ENCODE data around the gene KRTAP20-4. TPM values are rescaled to one million over a fixed set of nuclear protein-coding genes. Genes with fewer than 3 reads are reported as not detected.

The KRTAP20-4 gene
- total and polyA plus RNA-seq, 4 donors = not detected

Small RNAs within 50 kb of the gene (small RNA-seq; reads per million reads assigned to genes)
- gene KRTAP20-1 (not detected), gene KRTAP20-3 (not detected), gene KRTAP20-4 (not detected), gene KRTAP22-1 (not detected), gene KRTAP22-2 (not detected)

Other genes starting within 250 kb of the KRTAP20-4 start
- not detected for gene KRTAP13-2, start 248.4 kb upstream of the KRTAP20-4 start, total RNA-seq
- not detected for gene KRTAP13-2, start 248.4 kb upstream of the KRTAP20-4 start, polyA plus RNA-seq
- gene KRTAP13-1, start 224.6 kb upstream of the KRTAP20-4 start, total RNA-seq = not detected
- not detected for gene KRTAP13-1, start 224.6 kb upstream of the KRTAP20-4 start, polyA plus RNA-seq
- not detected for gene KRTAP13-3, start 194.7 kb upstream of the KRTAP20-4 start, total RNA-seq
- not detected for gene KRTAP13-3, start 194.7 kb upstream of the KRTAP20-4 start, polyA plus RNA-seq
- gene KRTAP13-4, start 190.4 kb upstream of the KRTAP20-4 start, total RNA-seq = not detected
- gene KRTAP13-4, start 190.4 kb upstream of the KRTAP20-4 start, polyA plus RNA-seq = not detected
- not detected for gene KRTAP15-1, start 180.4 kb upstream of the KRTAP20-4 start, total RNA-seq
- not detected for gene KRTAP15-1, start 180.4 kb upstream of the KRTAP20-4 start, polyA plus RNA-seq
- not detected for gene KRTAP19-1, start 140.3 kb upstream of the KRTAP20-4 start, total RNA-seq
- not detected for gene KRTAP19-1, start 140.3 kb upstream of the KRTAP20-4 start, polyA plus RNA-seq
- not detected for gene KRTAP19-2, start 133.2 kb upstream of the KRTAP20-4 start, total RNA-seq
- not detected for gene KRTAP19-2, start 133.2 kb upstream of the KRTAP20-4 start, polyA plus RNA-seq
- gene KRTAP19-3, start 128.6 kb upstream of the KRTAP20-4 start, total RNA-seq = not detected
- not detected for gene KRTAP19-3, start 128.6 kb upstream of the KRTAP20-4 start, polyA plus RNA-seq
- gene KRTAP19-4, start 123.5 kb upstream of the KRTAP20-4 start, total RNA-seq = not detected
- not detected for gene KRTAP19-4, start 123.5 kb upstream of the KRTAP20-4 start, polyA plus RNA-seq
- not detected for gene KRTAP19-5, start 118.5 kb upstream of the KRTAP20-4 start, total RNA-seq
- not detected for gene KRTAP19-5, start 118.5 kb upstream of the KRTAP20-4 start, polyA plus RNA-seq
- gene KRTAP19-6, start 78.8 kb upstream of the KRTAP20-4 start, total RNA-seq = not detected
- not detected for gene KRTAP19-6, start 78.8 kb upstream of the KRTAP20-4 start, polyA plus RNA-seq
- not detected for gene KRTAP19-7, start 59.3 kb upstream of the KRTAP20-4 start, total RNA-seq
- gene KRTAP19-7, start 59.3 kb upstream of the KRTAP20-4 start, polyA plus RNA-seq = not detected
- not detected for gene KRTAP22-2, start 30.2 kb upstream of the KRTAP20-4 start, total RNA-seq
- gene KRTAP22-2, start 30.2 kb upstream of the KRTAP20-4 start, polyA plus RNA-seq = not detected
- gene KRTAP6-3, start 28.2 kb upstream of the KRTAP20-4 start, total RNA-seq = not detected
- gene KRTAP6-3, start 28.2 kb upstream of the KRTAP20-4 start, polyA plus RNA-seq = not detected
- not detected for gene KRTAP6-2, start 21.7 kb upstream of the KRTAP20-4 start, total RNA-seq
- not detected for gene KRTAP6-2, start 21.7 kb upstream of the KRTAP20-4 start, polyA plus RNA-seq
- not detected for gene KRTAP22-1, start 19.5 kb upstream of the KRTAP20-4 start, total RNA-seq
- gene KRTAP22-1, start 19.5 kb upstream of the KRTAP20-4 start, polyA plus RNA-seq = not detected
- gene KRTAP6-1, start 6.7 kb upstream of the KRTAP20-4 start, total RNA-seq = not detected
- not detected for gene KRTAP6-1, start 6.7 kb upstream of the KRTAP20-4 start, polyA plus RNA-seq
- gene KRTAP20-1, start 4.2 kb upstream of the KRTAP20-4 start, total RNA-seq = not detected
- not detected for gene KRTAP20-1, start 4.2 kb upstream of the KRTAP20-4 start, polyA plus RNA-seq
- gene KRTAP20-2, start 14.6 kb downstream of the KRTAP20-4 start, total RNA-seq = not detected
- not detected for gene KRTAP20-2, start 14.6 kb downstream of the KRTAP20-4 start, polyA plus RNA-seq
- not detected for gene KRTAP20-3, start 22.2 kb downstream of the KRTAP20-4 start, total RNA-seq
- gene KRTAP20-3, start 22.2 kb downstream of the KRTAP20-4 start, polyA plus RNA-seq = not detected
- not detected for gene KRTAP21-3, start 98.2 kb downstream of the KRTAP20-4 start, total RNA-seq
- gene KRTAP21-3, start 98.2 kb downstream of the KRTAP20-4 start, polyA plus RNA-seq = not detected
- gene KRTAP21-2, start 126.6 kb downstream of the KRTAP20-4 start, total RNA-seq = not detected
- not detected for gene KRTAP21-2, start 126.6 kb downstream of the KRTAP20-4 start, polyA plus RNA-seq
- not detected for gene KRTAP21-1, start 134.8 kb downstream of the KRTAP20-4 start, total RNA-seq
- not detected for gene KRTAP21-1, start 134.8 kb downstream of the KRTAP20-4 start, polyA plus RNA-seq
- gene KRTAP8-1, start 192.6 kb downstream of the KRTAP20-4 start, total RNA-seq = not detected
- gene KRTAP8-1, start 192.6 kb downstream of the KRTAP20-4 start, polyA plus RNA-seq = not detected
- gene KRTAP7-1, start 209.1 kb downstream of the KRTAP20-4 start, total RNA-seq = not detected
- not detected for gene KRTAP7-1, start 209.1 kb downstream of the KRTAP20-4 start, polyA plus RNA-seq